GM03348 (cell line): ENCODE results near the gene NFIA.

Source experiments
- DNase-seq: peaks from one replicate; pipeline ENCODE4 v3.0.0; 2012; ENCODE audit warnings: low spot score

The NFIA gene

GRCh38 chr1:61152469-61153105, 70.2 kb downstream of the NFIA start:
- DNase-seq: no peak

- DNase-seq: no peak
These were observed 74.5 kb downstream of the NFIA start for GRCh38 chr1:61156576-61157467.

GRCh38 chr1:61157468-61157987, 75.2 kb downstream of the NFIA start:
- DNase-seq: peak; percentile 81

- DNase-seq: no peak
These were observed 76.2 kb downstream of the NFIA start for GRCh38 chr1:61158591-61158990.

- peak; percentile 12 for DNase-seq
These were observed 78.2 kb downstream of the NFIA start for GRCh38 chr1:61160526-61160925.

- DNase-seq: peak; percentile 7
These were observed 80.3 kb downstream of the NFIA start for GRCh38 chr1:61162520-61163258.

- no peak for DNase-seq
These were observed 81.0 kb downstream of the NFIA start for GRCh38 chr1:61163355-61163754.

- no peak for DNase-seq
These were observed 83.0 kb downstream of the NFIA start for GRCh38 chr1:61165402-61165801.

- no peak for DNase-seq
These were observed 84.9 kb downstream of the NFIA start for GRCh38 chr1:61167309-61167708.

GRCh38 chr1:61169045-61169444, 86.7 kb downstream of the NFIA start:
- no peak for DNase-seq

- DNase-seq: no peak
These were observed 87.3 kb downstream of the NFIA start for GRCh38 chr1:61169634-61170033.

GRCh38 chr1:61170328-61171238, 88.2 kb downstream of the NFIA start:
- peak; percentile 21 for DNase-seq

GRCh38 chr1:61171346-61171745, 89.0 kb downstream of the NFIA start:
- no peak for DNase-seq

- DNase-seq: peak; percentile 5
These were observed 89.6 kb downstream of the NFIA start for GRCh38 chr1:61171974-61172373.

- DNase-seq: no peak
These were observed 90.8 kb downstream of the NFIA start for GRCh38 chr1:61173118-61173517.

- DNase-seq: no peak
These were observed 91.9 kb downstream of the NFIA start for GRCh38 chr1:61174060-61174795.

- no peak for DNase-seq
These were observed 93.6 kb downstream of the NFIA start for GRCh38 chr1:61175976-61176375.

- DNase-seq: no peak
These were observed 99.0 kb downstream of the NFIA start for GRCh38 chr1:61181067-61182038.

GRCh38 chr1:61182049-61182448, 99.7 kb downstream of the NFIA start:
- peak; percentile 62 for DNase-seq

- DNase-seq: no peak
These were observed 100.1 kb downstream of the NFIA start for GRCh38 chr1:61182480-61182879.
